H1 (cell line): ENCODE data around the gene CADM1. TPM values are rescaled to one million over a fixed set of nuclear protein-coding genes. Genes with fewer than 3 reads are reported as not detected.

Experiments used
- polyA plus RNA-seq, 7 experiments: library from polyadenylated mRNA; depleted of rRNA in 3 of 7; stranded (reverse) in 5 of 7; unstranded in 2 of 7; fragments of >200 nt in 5 of 7; fragments of 200-250 nt in 2 of 7; gene quantifications; 1 replicate in 5 of 7; 2 replicates in 1 of 7; 4 replicates in 1 of 7; pipeline versions ENCODE4 v1.2.1 to v1.2.3, GENCODE V29; 2011 to 2013; ENCODE audit warnings: missing spikeins in 2 of 7, mixed read lengths in 2 of 7
- total RNA-seq: library from RNA; stranded (reverse); fragmentation: NEBNext Ultra II Directional; extraction: Animal tissue kit (Norgen Biotek cat#: 25700); gene quantifications from 2 replicates; pipeline ENCODE4 v1.2.1, GENCODE V29; 2021
- TF ChIP-seq, protein P1 (sequence below): fragments of 300-600 bp; sonication (generic); IDR thresholded peaks from 2 replicates; pipeline ENCODE4 v1.7.1; 2012; ENCODE audit warnings: low read length, moderate library complexity, mild to moderate bottlenecking, inconsistent platforms; ENCODE audit not compliant: insufficient replicate concordance

CADM1 gene
- total and polyA plus RNA-seq, 2 of the 8 experiments (the other 6 are each of a cell fraction or from before 2014, with no cell fraction given): 8.3 to 25.3 TPM

DNA sequence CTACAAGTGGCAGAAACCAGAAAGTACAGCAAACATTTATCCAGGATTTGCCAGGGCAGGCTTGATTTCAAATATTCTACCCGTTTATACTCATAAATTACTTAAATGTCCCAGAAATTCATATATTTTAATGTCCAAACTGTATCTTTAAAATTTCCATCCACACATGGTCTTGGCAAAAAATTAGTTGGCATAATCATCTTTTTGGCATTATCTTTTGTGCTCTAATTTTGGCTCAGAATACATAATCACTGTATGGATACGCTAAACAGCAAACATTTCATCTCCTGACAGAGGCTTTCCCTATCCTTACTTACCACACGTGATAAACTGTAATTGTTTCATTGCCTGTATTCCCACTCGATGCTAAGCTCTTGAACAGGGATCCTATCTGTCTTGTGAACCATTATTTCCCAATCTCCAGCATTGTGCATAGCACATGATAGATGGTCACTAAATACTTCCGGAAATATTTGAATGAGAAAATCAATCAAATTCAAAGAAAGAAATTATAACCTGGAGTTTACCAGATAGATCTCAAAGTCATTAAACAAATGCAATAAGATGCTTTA, 64.2 kb downstream of the CADM1 start (continued):
- TF ChIP-seq, protein P1, sequence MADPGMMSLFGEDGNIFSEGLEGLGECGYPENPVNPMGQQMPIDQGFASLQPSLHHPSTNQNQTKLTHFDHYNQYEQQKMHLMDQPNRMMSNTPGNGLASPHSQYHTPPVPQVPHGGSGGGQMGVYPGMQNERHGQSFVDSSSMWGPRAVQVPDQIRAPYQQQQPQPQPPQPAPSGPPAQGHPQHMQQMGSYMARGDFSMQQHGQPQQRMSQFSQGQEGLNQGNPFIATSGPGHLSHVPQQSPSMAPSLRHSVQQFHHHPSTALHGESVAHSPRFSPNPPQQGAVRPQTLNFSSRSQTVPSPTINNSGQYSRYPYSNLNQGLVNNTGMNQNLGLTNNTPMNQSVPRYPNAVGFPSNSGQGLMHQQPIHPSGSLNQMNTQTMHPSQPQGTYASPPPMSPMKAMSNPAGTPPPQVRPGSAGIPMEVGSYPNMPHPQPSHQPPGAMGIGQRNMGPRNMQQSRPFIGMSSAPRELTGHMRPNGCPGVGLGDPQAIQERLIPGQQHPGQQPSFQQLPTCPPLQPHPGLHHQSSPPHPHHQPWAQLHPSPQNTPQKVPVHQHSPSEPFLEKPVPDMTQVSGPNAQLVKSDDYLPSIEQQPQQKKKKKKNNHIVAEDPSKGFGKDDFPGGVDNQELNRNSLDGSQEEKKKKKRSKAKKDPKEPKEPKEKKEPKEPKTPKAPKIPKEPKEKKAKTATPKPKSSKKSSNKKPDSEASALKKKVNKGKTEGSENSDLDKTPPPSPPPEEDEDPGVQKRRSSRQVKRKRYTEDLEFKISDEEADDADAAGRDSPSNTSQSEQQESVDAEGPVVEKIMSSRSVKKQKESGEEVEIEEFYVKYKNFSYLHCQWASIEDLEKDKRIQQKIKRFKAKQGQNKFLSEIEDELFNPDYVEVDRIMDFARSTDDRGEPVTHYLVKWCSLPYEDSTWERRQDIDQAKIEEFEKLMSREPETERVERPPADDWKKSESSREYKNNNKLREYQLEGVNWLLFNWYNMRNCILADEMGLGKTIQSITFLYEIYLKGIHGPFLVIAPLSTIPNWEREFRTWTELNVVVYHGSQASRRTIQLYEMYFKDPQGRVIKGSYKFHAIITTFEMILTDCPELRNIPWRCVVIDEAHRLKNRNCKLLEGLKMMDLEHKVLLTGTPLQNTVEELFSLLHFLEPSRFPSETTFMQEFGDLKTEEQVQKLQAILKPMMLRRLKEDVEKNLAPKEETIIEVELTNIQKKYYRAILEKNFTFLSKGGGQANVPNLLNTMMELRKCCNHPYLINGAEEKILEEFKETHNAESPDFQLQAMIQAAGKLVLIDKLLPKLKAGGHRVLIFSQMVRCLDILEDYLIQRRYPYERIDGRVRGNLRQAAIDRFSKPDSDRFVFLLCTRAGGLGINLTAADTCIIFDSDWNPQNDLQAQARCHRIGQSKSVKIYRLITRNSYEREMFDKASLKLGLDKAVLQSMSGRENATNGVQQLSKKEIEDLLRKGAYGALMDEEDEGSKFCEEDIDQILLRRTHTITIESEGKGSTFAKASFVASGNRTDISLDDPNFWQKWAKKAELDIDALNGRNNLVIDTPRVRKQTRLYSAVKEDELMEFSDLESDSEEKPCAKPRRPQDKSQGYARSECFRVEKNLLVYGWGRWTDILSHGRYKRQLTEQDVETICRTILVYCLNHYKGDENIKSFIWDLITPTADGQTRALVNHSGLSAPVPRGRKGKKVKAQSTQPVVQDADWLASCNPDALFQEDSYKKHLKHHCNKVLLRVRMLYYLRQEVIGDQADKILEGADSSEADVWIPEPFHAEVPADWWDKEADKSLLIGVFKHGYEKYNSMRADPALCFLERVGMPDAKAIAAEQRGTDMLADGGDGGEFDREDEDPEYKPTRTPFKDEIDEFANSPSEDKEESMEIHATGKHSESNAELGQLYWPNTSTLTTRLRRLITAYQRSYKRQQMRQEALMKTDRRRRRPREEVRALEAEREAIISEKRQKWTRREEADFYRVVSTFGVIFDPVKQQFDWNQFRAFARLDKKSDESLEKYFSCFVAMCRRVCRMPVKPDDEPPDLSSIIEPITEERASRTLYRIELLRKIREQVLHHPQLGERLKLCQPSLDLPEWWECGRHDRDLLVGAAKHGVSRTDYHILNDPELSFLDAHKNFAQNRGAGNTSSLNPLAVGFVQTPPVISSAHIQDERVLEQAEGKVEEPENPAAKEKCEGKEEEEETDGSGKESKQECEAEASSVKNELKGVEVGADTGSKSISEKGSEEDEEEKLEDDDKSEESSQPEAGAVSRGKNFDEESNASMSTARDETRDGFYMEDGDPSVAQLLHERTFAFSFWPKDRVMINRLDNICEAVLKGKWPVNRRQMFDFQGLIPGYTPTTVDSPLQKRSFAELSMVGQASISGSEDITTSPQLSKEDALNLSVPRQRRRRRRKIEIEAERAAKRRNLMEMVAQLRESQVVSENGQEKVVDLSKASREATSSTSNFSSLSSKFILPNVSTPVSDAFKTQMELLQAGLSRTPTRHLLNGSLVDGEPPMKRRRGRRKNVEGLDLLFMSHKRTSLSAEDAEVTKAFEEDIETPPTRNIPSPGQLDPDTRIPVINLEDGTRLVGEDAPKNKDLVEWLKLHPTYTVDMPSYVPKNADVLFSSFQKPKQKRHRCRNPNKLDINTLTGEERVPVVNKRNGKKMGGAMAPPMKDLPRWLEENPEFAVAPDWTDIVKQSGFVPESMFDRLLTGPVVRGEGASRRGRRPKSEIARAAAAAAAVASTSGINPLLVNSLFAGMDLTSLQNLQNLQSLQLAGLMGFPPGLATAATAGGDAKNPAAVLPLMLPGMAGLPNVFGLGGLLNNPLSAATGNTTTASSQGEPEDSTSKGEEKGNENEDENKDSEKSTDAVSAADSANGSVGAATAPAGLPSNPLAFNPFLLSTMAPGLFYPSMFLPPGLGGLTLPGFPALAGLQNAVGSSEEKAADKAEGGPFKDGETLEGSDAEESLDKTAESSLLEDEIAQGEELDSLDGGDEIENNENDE: no peak
- TF ChIP-seq, all 59 proteins: peak for 0
